Activated B cell treated with CpG ODN at 0.5 μM for 24 hours (primary cell): ENCODE results near the gene MRPL2. TPM values are rescaled to one million over a fixed set of nuclear protein-coding genes. Genes with fewer than 3 reads are reported as not detected.

Experiments used
- ATAC-seq: fragments of 200-7000 bp; cut with Tn5 transposase; one replicate; pipeline ENCODE4 v1.10.0; 2021; ENCODE audit warnings: low read depth, mild to moderate bottlenecking, moderate library complexity
- CTCF ChIA-PET: fragments of 350-600 bp; sonication (Branson Sonifier 250); formaldehyde crosslinking; loops from one replicate; lab custom pipeline; 2021; ENCODE audit warnings: antibody characterized with exemption; lab: Charles Lee
- POLR2A ChIA-PET: fragments of 350-600 bp; sonication (Branson Sonifier 250); formaldehyde crosslinking; loops from one replicate; lab custom pipeline; 2021; ENCODE audit warnings: antibody characterized with exemption; lab: Charles Lee
- DNase-seq: peaks from one replicate; pipeline ENCODE4 v3.0.0; 2022
- H3K27ac Mint-ChIP-seq: one replicate; pipeline ENCODE4 v1.8.0; 2020; ENCODE audit warnings: mixed read lengths
- H3K27me3 Mint-ChIP-seq: one replicate; pipeline ENCODE4 v1.8.0; 2021; ENCODE audit warnings: mixed read lengths
- H3K36me3 Mint-ChIP-seq: one replicate; pipeline ENCODE4 v1.8.0; 2021; ENCODE audit warnings: low read depth, mixed read lengths
- H3K4me1 Mint-ChIP-seq: one replicate; pipeline ENCODE4 v1.8.0; 2021; ENCODE audit warnings: mixed read lengths
- H3K4me3 Mint-ChIP-seq: one replicate; pipeline ENCODE4 v1.8.0; 2020; ENCODE audit warnings: mild to moderate bottlenecking, mixed read lengths
- H3K9me3 Mint-ChIP-seq: one replicate; pipeline ENCODE4 v1.8.0; 2020; ENCODE audit warnings: mixed read lengths
- intact Hi-C: fragments of 100-400 bp; cut with micrococcal nuclease; formaldehyde crosslinking; loops from one replicate; pipeline ENCODE4 v1.15.1; 2024
- total RNA-seq: library from RNA; stranded (reverse); gene quantifications from 2 replicates; pipeline ENCODE4 v1.2.3, GENCODE V29; 2022
- TF ChIP-seq, protein P1 (sequence below): fragments of 200-600 bp; IDR thresholded peaks from one replicate; pipeline ENCODE4 v1.8.0; 2022; ENCODE audit warnings: antibody characterized with exemption, mild to moderate bottlenecking

MRPL2 gene
- total RNA-seq, 1 donor from 2014 or later: 43.9 TPM

- ATAC-seq: no peak
- CTCF ChIA-PET: no interaction called here
These were observed 30.8 kb upstream of the MRPL2 start for GRCh38 chr6:43089874-43090558.

DNA sequence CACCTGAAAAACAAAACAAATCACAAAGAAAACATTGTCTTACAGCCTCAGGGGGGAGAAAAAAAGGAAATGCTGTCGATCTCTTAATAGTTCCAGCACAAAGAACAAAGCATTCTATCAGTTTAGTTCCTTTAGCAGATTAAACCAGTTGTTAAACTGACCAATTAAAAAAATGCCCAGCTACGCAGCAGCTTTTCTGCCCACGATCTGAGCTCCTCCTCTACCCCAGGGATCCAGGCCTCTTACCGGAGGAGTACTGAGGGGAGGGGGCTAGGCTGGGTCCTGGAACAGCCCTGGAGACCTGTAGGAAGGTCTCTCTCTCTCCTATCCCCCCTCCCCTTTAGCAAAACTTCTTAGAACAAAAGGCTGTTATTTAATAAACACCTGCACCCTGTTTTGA lies 30.2 kb upstream of the MRPL2 start:
- peaks cover 3% of the 10 kb centered on the region for H3K27me3 Mint-ChIP-seq
- ATAC-seq: no peak
- peaks cover 6% of the 10 kb centered on the region for H3K4me1 Mint-ChIP-seq
- no peak for DNase-seq
- intact Hi-C loops: no loop called here
- ChIA-PET CTCF (no interaction called here), POLR2A (no interaction called here)
- no peaks in the 10 kb centered on the region for H3K9me3 Mint-ChIP-seq
- TF ChIP-seq, protein P1, sequence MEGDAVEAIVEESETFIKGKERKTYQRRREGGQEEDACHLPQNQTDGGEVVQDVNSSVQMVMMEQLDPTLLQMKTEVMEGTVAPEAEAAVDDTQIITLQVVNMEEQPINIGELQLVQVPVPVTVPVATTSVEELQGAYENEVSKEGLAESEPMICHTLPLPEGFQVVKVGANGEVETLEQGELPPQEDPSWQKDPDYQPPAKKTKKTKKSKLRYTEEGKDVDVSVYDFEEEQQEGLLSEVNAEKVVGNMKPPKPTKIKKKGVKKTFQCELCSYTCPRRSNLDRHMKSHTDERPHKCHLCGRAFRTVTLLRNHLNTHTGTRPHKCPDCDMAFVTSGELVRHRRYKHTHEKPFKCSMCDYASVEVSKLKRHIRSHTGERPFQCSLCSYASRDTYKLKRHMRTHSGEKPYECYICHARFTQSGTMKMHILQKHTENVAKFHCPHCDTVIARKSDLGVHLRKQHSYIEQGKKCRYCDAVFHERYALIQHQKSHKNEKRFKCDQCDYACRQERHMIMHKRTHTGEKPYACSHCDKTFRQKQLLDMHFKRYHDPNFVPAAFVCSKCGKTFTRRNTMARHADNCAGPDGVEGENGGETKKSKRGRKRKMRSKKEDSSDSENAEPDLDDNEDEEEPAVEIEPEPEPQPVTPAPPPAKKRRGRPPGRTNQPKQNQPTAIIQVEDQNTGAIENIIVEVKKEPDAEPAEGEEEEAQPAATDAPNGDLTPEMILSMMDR: no peak
- H3K36me3 Mint-ChIP-seq: no peaks in the 10 kb centered on the region
- no peak overlapping the region for H3K27ac Mint-ChIP-seq
- no peak overlapping the region for H3K4me3 Mint-ChIP-seq

More at GRCh38 chr6:43089874-43090558, 30.8 kb upstream of the MRPL2 start:
- no peaks in the 10 kb centered on the region for H3K9me3 Mint-ChIP-seq
- no peaks in the 10 kb centered on the region for H3K36me3 Mint-ChIP-seq
- intact Hi-C loops: no loop called here
- POLR2A ChIA-PET: no interaction called here
- H3K27ac Mint-ChIP-seq: no peak overlapping the region
- H3K27me3 Mint-ChIP-seq: peaks cover 2% of the 10 kb centered on the region
- peaks cover 6% of the 10 kb centered on the region for H3K4me1 Mint-ChIP-seq
- TF ChIP-seq, protein P1: no peak
- DNase-seq: no peak
- H3K4me3 Mint-ChIP-seq: no peak overlapping the region

DNA sequence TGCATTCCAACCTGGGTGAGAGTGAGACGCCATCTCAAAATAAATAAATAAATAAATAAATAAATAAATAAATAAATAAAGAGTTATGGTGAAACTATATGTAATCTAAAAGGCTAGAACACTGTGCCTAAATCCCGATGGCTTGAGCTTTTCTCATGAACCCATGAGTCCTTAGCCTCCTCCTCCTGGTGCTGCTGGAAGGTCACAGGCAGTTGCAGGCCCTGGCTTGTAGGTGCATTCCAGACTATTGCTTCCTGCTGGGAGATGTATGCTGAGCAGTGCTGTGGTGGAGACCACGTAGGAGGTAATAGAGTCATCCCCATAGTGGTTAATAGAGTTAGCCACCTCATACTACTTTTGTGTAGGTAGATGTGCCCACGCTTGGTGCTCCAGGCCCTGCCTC lies 29.4 kb upstream of the MRPL2 start:
- TF ChIP-seq, protein P1: no peak
- ATAC-seq: no peak
- no peaks in the 10 kb centered on the region for H3K9me3 Mint-ChIP-seq
- ChIA-PET POLR2A (no interaction called here), CTCF (no interaction called here)
- H3K27ac Mint-ChIP-seq: no peak overlapping the region
- no peaks in the 10 kb centered on the region for H3K36me3 Mint-ChIP-seq
- H3K4me3 Mint-ChIP-seq: no peak overlapping the region
- H3K4me1 Mint-ChIP-seq: peaks cover 6% of the 10 kb centered on the region
- intact Hi-C loops: no loop called here
- DNase-seq: no peak
- H3K27me3 Mint-ChIP-seq: peaks cover 5% of the 10 kb centered on the region

DNA sequence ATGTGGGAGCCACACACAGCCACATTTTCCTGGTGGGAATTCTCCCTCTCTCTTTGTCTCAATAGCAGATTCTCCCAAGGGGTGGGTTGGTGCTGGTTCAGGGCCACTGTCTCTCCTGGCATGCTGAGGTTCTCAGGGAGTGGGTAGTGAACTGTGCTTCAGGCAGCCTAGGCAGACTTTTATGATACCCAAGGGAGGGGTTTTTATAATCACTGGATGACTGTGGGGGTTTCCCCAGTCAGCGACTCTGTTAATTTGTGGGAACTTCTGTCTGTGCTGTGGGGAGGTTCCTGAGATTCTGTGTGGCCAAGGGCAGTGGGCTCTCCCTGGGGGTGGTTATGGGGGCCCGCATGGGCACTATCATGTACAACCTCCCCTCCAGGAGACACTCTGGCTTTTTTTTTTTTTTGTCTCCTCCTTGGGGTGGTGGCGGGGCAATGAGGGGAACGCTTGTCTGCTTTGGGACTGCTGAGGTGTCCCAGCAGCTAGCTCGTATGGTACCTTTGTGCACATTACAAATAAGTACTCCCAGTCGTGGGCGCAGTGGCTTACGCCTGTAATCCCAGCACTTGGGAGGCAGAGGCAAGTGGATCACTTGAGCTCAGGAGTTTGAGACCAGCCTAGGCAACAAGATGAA lies 26.9 kb upstream of the MRPL2 start:
- CTCF ChIA-PET: no interaction called here
- Mint-ChIP-seq H3K4me3 (no peak overlapping the region), H3K36me3 (no peaks in the 10 kb centered on the region), H3K27ac (no peak overlapping the region), H3K4me1 (peaks cover 6% of the 10 kb centered on the region), H3K27me3 (peaks cover 5% of the 10 kb centered on the region), H3K9me3 (no peaks in the 10 kb centered on the region)
- ATAC-seq (peak; percentile 95), DNase-seq (no peak)
- intact Hi-C loops: loop anchor here (1.0 kb wide), 1 partner anchor 27 kb away; the partner anchor contains the start of genes KLC4 and MRPL2
- POLR2A ChIA-PET: interaction anchor here (0.5 kb wide), 1 partner anchor 391 kb away, joined by 10 read pairs; the partner anchor contains the start of gene TJAP1
- TF ChIP-seq, protein P1: no peak
